ENCODE data around the gene LARP1.

Gene LARP1

GRCh38 chr5:154861946-154862345, 106.8 kb downstream of the LARP1 start:
- no peak for DNase-seq

- DNase-seq: no peak
Observed at GRCh38 chr5:154862766-154863165, 107.6 kb downstream of the LARP1 start.

GRCh38 chr5:154863291-154864080, 108.3 kb downstream of the LARP1 start:
- no peak for DNase-seq

GRCh38 chr5:154865466-154866184, 110.4 kb downstream of the LARP1 start:
- no peak for DNase-seq

GRCh38 chr5:154866841-154867240, 111.7 kb downstream of the LARP1 start:
- no peak for DNase-seq

Measured in NCI-H1930 (cell line).